Keratinocyte (primary cell): Measurements from ENCODE around the gene AIFM3. TPM values are rescaled to one million over a fixed set of nuclear protein-coding genes. Genes with fewer than 3 reads are reported as not detected.

ENCODE experiments used
- DNase-seq: peaks from one replicate; pipeline ENCODE4 v3.0.0-alpha.2; 2011; ENCODE audit warnings: low read depth, missing footprints, low spot score
- FAIRE-seq: peaks from 2 replicates; lab custom pipeline; 2011; peaks lifted over from hg19 to GRCh38; lab: Jason Lieb, UNC
- H2AFZ ChIP-seq: 2 replicates; pipeline ENCODE4 v1.6.0; 2012; ENCODE audit warnings: low read length, control low read depth, inconsistent platforms; ENCODE audit not compliant: control insufficient read depth
- H3K27ac ChIP-seq: 2 replicates; pipeline ENCODE4 v1.5.1; 2011; ENCODE audit warnings: low read length; ENCODE audit not compliant: control insufficient read depth, insufficient read depth
- H3K27me3 ChIP-seq: 3 replicates; pipeline ENCODE4 v1.6.0; 2011; ENCODE audit warnings: low read length; ENCODE audit not compliant: control insufficient read depth, insufficient read depth; ENCODE audit errors: extremely low read depth
- H3K36me3 ChIP-seq, 2 experiments: 2 replicates in 1 of 2; 3 replicates in 1 of 2; pipeline ENCODE4 v1.5.1; 2011; ENCODE audit warnings: low read length in 2 of 2, mild to moderate bottlenecking in 1 of 2; ENCODE audit not compliant: control insufficient read depth in 2 of 2, insufficient read depth in 2 of 2; ENCODE audit errors: extremely low read depth in 1 of 2
- H3K4me1 ChIP-seq: 3 replicates; pipeline ENCODE4 v1.5.1; 2011; ENCODE audit warnings: low read length; ENCODE audit not compliant: control insufficient read depth, insufficient read depth; ENCODE audit errors: extremely low read depth
- H3K4me2 ChIP-seq: 3 replicates; pipeline ENCODE4 v1.6.0; 2011; ENCODE audit warnings: low read depth, low read length; ENCODE audit not compliant: control insufficient read depth, insufficient read depth; ENCODE audit errors: extremely low read depth
- H3K4me3 ChIP-seq, 3 experiments: fragments of 200-600 bp in 1 of 3; sonication (generic) in 1 of 3; 2 replicates in 2 of 3; 3 replicates in 1 of 3; pipeline ENCODE4 v1.5.1; 2011 to 2016; ENCODE audit warnings: low read length in 3 of 3, mild to moderate bottlenecking in 3 of 3, control low read depth in 2 of 3, inconsistent platforms in 1 of 3, low read depth in 1 of 3, mixed read lengths in 1 of 3, mixed run types in 1 of 3, moderate library complexity in 1 of 3; ENCODE audit not compliant: control insufficient read depth in 2 of 3, insufficient read depth in 2 of 3; ENCODE audit errors: extremely low read depth in 1 of 3
- H3K79me2 ChIP-seq: 2 replicates; pipeline ENCODE4 v1.6.0; 2012; ENCODE audit warnings: low read length; ENCODE audit not compliant: control insufficient read depth, insufficient read depth
- H3K9ac ChIP-seq: 3 replicates; pipeline ENCODE4 v1.6.0; 2011; ENCODE audit warnings: low read length; ENCODE audit not compliant: control insufficient read depth, insufficient read depth; ENCODE audit errors: extremely low read depth
- H3K9me1 ChIP-seq: 3 replicates; pipeline ENCODE4 v1.6.0; 2011; ENCODE audit warnings: low read length; ENCODE audit not compliant: control insufficient read depth, insufficient read depth; ENCODE audit errors: extremely low read depth
- H3K9me3 ChIP-seq: 2 replicates; pipeline ENCODE4 v1.5.1; 2012; ENCODE audit warnings: low read depth, low read length; ENCODE audit not compliant: control insufficient read depth
- H4K20me1 ChIP-seq: 3 replicates; pipeline ENCODE4 v1.6.0; 2011; ENCODE audit warnings: low read length; ENCODE audit not compliant: control insufficient read depth, insufficient read depth; ENCODE audit errors: extremely low read depth
- EZH2 ChIP-seq: IDR thresholded peaks from one replicate; pipeline ENCODE4 v1.6.1; 2012; ENCODE audit warnings: inconsistent platforms, mild to moderate bottlenecking, low read length, moderate library complexity
- dilution Hi-C: fragments of 300-500 bp; cut with MboI; formaldehyde crosslinking; loops from one replicate; pipeline ENCODE4 v1.7.0; 2020; ENCODE audit warnings: low sequenced_read_pairs; ENCODE audit not compliant: extremely low pct_ligation_motif_present
- polyA plus RNA-seq, 5 experiments: library from polyadenylated mRNA; depleted of rRNA in 3 of 5; stranded (reverse) in 3 of 5; stranded (forward) in 1 of 5; unstranded in 1 of 5; fragments of >200 nt; gene quantifications; 1 replicate in 1 of 5; 2 replicates in 3 of 5; 3 replicates in 1 of 5; pipeline versions ENCODE4 v1.2.1 to v1.2.3, GENCODE V29; 2011 to 2012; ENCODE audit warnings: missing spikeins in 2 of 5, low read depth in 1 of 5, low replicate concordance in 1 of 5
- TF ChIP-seq, protein P1 (sequence below), 3 experiments: IDR thresholded peaks in 1 of 3; conservative IDR thresholded peaks in 1 of 3; optimal IDR thresholded peaks in 1 of 3; 2 replicates in 2 of 3; 3 replicates in 1 of 3; pipeline versions ENCODE3 to v1.5.1; 2011; ENCODE audit warnings: low read length in 3 of 3, mild to moderate bottlenecking in 3 of 3, moderate library complexity in 2 of 3, control low read depth in 1 of 3, inconsistent platforms in 1 of 3; ENCODE audit not compliant: insufficient read depth in 2 of 3; ENCODE audit errors: extremely low read depth in 1 of 3

The AIFM3 gene
- polyA plus RNA-seq, 1 donor (not counting 4 experiments of a cell fraction or from before 2014, with no cell fraction given), result 0.59 TPM

DNA sequence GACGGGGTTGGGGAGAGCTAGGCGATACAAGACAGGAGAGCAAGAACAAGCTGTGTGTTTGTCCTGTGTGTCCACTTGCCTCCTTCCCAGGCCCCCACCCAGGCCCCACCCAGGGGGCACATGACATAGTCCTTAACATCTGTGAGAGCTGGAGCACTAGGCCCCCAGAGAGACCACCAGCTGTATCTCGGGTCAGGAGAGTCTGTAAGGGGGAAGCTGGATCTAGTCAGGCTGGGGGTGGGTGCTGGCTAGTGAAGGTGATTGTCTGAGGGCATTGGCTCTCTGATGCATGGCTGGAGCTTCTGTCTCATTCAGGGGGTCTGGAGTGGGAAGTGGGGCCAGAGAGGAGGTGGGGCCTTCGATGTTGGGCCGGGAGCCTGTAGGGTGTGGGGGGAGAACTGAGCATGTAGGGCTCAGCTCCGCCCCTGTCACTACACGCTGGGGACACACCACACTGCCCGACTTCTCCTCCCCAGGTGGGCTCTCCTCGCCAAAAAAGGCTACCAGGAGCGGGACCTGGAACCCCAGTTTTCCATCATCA, 48.5 kb downstream of the AIFM3 start:
- H3K79me2 ChIP-seq, result no peaks in the 10 kb centered on the region
- H3K9me1 ChIP-seq, result no peaks in the 10 kb centered on the region
- H3K27me3 ChIP-seq, result no peaks in the 10 kb centered on the region
- H3K4me3 ChIP-seq, result no peak overlapping the region
- no peak overlapping the region for H3K9ac ChIP-seq
- H3K9me3 ChIP-seq, result no peaks in the 10 kb centered on the region
- dilution Hi-C loops, result no loop called here
- no peak for DNase-seq
- no peak overlapping the region for H3K4me2 ChIP-seq
- peaks cover 23% of the 10 kb centered on the region for H3K4me1 ChIP-seq
- no peaks in the 10 kb centered on the region for H4K20me1 ChIP-seq
- H3K36me3 ChIP-seq, result no peaks in the 10 kb centered on the region
- TF ChIP-seq, protein P1, sequence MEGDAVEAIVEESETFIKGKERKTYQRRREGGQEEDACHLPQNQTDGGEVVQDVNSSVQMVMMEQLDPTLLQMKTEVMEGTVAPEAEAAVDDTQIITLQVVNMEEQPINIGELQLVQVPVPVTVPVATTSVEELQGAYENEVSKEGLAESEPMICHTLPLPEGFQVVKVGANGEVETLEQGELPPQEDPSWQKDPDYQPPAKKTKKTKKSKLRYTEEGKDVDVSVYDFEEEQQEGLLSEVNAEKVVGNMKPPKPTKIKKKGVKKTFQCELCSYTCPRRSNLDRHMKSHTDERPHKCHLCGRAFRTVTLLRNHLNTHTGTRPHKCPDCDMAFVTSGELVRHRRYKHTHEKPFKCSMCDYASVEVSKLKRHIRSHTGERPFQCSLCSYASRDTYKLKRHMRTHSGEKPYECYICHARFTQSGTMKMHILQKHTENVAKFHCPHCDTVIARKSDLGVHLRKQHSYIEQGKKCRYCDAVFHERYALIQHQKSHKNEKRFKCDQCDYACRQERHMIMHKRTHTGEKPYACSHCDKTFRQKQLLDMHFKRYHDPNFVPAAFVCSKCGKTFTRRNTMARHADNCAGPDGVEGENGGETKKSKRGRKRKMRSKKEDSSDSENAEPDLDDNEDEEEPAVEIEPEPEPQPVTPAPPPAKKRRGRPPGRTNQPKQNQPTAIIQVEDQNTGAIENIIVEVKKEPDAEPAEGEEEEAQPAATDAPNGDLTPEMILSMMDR (optimal IDR thresholded peaks at IDR 0.05 in 1 of 3, IDR thresholded peaks at IDR 0.05 in 1 of 3, conservative IDR thresholded peaks at IDR 0.05 in 1 of 3; ENCODE audit: extremely low read depth in 1 of 3, insufficient read depth in 2 of 3, low read length in 3 of 3), result no peak
- no peak for TF ChIP-seq EZH2
- no peak for FAIRE-seq
- H2AFZ ChIP-seq, result no peak overlapping the region
- no peak overlapping the region for H3K27ac ChIP-seq

DNA sequence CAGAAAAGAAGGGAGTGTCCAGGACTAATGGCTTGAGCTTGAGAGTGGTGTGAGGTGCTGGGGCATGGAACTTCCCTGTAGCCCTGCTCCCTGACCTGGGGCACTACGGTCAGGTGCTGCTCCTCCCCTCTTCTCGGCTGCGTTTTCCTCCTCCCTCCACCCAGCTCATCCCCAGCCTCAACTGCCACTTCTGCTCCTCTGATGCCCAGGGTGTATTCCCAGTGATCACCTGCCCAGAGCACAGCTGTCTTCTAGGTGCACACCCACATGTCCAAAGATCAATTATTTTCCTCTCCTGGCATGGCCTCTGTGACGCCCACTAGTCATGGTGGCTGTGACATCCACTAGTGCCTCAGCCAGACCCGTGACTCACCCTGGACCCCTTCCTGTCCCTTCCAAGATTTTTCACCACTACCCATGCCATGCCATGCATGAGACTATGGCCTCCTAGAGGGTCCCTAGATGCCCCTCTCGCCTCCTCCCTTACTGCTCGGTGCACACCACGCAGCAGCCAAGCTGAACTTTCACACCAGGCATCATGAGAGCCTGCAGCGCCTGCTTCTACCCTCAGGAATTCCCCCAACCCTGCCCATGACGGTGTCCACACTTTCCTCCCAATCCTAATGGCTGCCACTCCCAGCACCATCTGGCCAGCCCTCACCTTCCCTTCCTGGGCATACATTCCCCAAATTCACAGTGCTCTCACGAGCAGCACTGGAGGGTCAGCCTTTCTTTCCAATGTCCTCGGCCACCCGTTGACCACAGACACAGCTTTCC, 49.8 kb downstream of the AIFM3 start:
- no peaks in the 10 kb centered on the region for H4K20me1 ChIP-seq
- no peak for DNase-seq
- no peak overlapping the region for H2AFZ ChIP-seq
- H3K79me2 ChIP-seq, result no peaks in the 10 kb centered on the region
- H3K9me1 ChIP-seq, result no peaks in the 10 kb centered on the region
- TF ChIP-seq EZH2, result no peak
- TF ChIP-seq, protein P1 (optimal IDR thresholded peaks at IDR 0.05 in 1 of 3, IDR thresholded peaks at IDR 0.05 in 1 of 3, conservative IDR thresholded peaks at IDR 0.05 in 1 of 3; ENCODE audit: extremely low read depth in 1 of 3, insufficient read depth in 2 of 3, low read length in 3 of 3), result no peak
- no peak overlapping the region for H3K4me3 ChIP-seq
- peaks cover 23% of the 10 kb centered on the region for H3K4me1 ChIP-seq
- no peaks in the 10 kb centered on the region for H3K9me3 ChIP-seq
- H3K27me3 ChIP-seq, result no peaks in the 10 kb centered on the region
- H3K4me2 ChIP-seq, result no peak overlapping the region
- no peaks in the 10 kb centered on the region for H3K36me3 ChIP-seq
- no peak overlapping the region for H3K27ac ChIP-seq
- FAIRE-seq, result no peak
- dilution Hi-C loops, result no loop called here
- no peak overlapping the region for H3K9ac ChIP-seq
